Caco-2 (cell line): ENCODE results near the gene EDDM3A. TPM values are rescaled to one million over a fixed set of nuclear protein-coding genes. Genes with fewer than 3 reads are reported as not detected.

Experiments
- BruUV-seq: library from RNA; stranded (reverse); fragments of 400-500 nt; replicated peaks from 2 replicates; lab custom pipeline; 2021; lab: Mats Ljungman, UMichigan
- CTCF ChIA-PET: fragments of 300-600 bp; sonication (Branson Sonifier 250); formaldehyde crosslinking; loops from one replicate; lab custom pipeline; 2022; ENCODE audit warnings: antibody characterized with exemption; lab: Charles Lee
- POLR2A ChIA-PET: fragments of 300-600 bp; sonication (Branson Sonifier 250); formaldehyde crosslinking; loops from one replicate; lab custom pipeline; 2022; ENCODE audit warnings: antibody characterized with exemption; lab: Charles Lee
- DNase-seq, 2 experiments: peaks; one replicate each; pipeline versions ENCODE4 v3.0.0 to v3.0.0-alpha.2; 2020 to 2022
- H3K27me3 ChIP-seq: replicated peaks from 2 replicates; pipeline ENCODE4 v1.6.0; 2011; ENCODE audit warnings: low read length; ENCODE audit not compliant: control insufficient read depth, insufficient read depth
- H3K36me3 ChIP-seq: 2 replicates; pipeline ENCODE4 v1.5.1; 2011; ENCODE audit warnings: low read length; ENCODE audit not compliant: control insufficient read depth, insufficient read depth
- H3K4me1 ChIP-seq: fragments of 250-450 bp; sonication (Bioruptor Pico); 2 replicates; pipeline ENCODE4 v1.5.1; 2020; ENCODE audit warnings: mild to moderate bottlenecking
- H3K4me3 ChIP-seq: 2 replicates; pipeline ENCODE4 v1.5.1; 2011; ENCODE audit warnings: low read depth, mild to moderate bottlenecking, control low read depth, low read length
- H3K9me3 ChIP-seq: fragments of 250-450 bp; sonication (Bioruptor Pico); 2 replicates; pipeline ENCODE4 v1.5.1; 2020; ENCODE audit warnings: mild to moderate bottlenecking, moderate library complexity
- H3K27ac Mint-ChIP-seq: one replicate; pipeline ENCODE4 v1.8.0; 2022; ENCODE audit warnings: mixed read lengths; ENCODE audit not compliant: unreplicated experiment
- H3K27me3 Mint-ChIP-seq: one replicate; pipeline ENCODE4 v1.8.0; 2022; ENCODE audit warnings: mixed read lengths; ENCODE audit not compliant: insufficient read depth, unreplicated experiment
- H3K36me3 Mint-ChIP-seq: one replicate; pipeline ENCODE4 v1.8.0; 2022; ENCODE audit warnings: mild to moderate bottlenecking, mixed read lengths; ENCODE audit not compliant: insufficient read depth, unreplicated experiment
- H3K4me1 Mint-ChIP-seq: one replicate; pipeline ENCODE4 v1.8.0; 2022; ENCODE audit warnings: low read depth, mixed read lengths; ENCODE audit not compliant: unreplicated experiment
- H3K4me3 Mint-ChIP-seq: one replicate; pipeline ENCODE4 v1.8.0; 2022; ENCODE audit warnings: mild to moderate bottlenecking, moderate library complexity, mixed read lengths; ENCODE audit not compliant: unreplicated experiment
- H3K9me3 Mint-ChIP-seq: one replicate; pipeline ENCODE4 v1.8.0; 2022; ENCODE audit warnings: mixed read lengths; ENCODE audit not compliant: unreplicated experiment
- CTCF ChIP-seq, 2 experiments: fragments of 200-600 bp in 1 of 2; IDR thresholded peaks; 1 replicate in 1 of 2; 2 replicates in 1 of 2; pipeline versions ENCODE4 v1.5.1 to v1.8.0; 2011 to 2022; ENCODE audit warnings: antibody characterized with exemption in 1 of 2, control low read depth in 1 of 2, inconsistent platforms in 1 of 2, low read depth in 1 of 2, low read length in 1 of 2, mild to moderate bottlenecking in 1 of 2, moderate library complexity in 1 of 2; ENCODE audit not compliant: insufficient read depth in 1 of 2, severe bottlenecking in 1 of 2, unreplicated experiment in 1 of 2
- intact Hi-C: fragments of 100-400 bp; cut with micrococcal nuclease; formaldehyde crosslinking; loops from one replicate; pipeline ENCODE4 v1.10.0; 2022; ENCODE audit not compliant: unreplicated experiment
- total RNA-seq: library from RNA; stranded (reverse); gene quantifications from 2 replicates; pipeline ENCODE4 v1.2.3, GENCODE V29; 2022

The EDDM3A gene
- total RNA-seq, 1 experiment from 2014 or later = not detected

GRCh38 chr14:20712904-20713303 lies 32.8 kb upstream of the EDDM3A start:
- Mint-ChIP-seq H3K27me3 (no peaks in the 10 kb centered on the region), H3K9me3 (peaks cover 21% of the 10 kb centered on the region), H3K27ac (no peak overlapping the region), H3K4me1 (peaks cover 4% of the 10 kb centered on the region), H3K4me3 (no peak overlapping the region), H3K36me3 (peaks cover under 1% of the 10 kb centered on the region)
- no peak for DNase-seq
- no peak for TF ChIP-seq CTCF (IDR thresholded peaks at IDR 0.05; ENCODE audit: insufficient read depth in 1 of 2, low read depth in 1 of 2, low read length in 1 of 2, severe bottlenecking in 1 of 2, unreplicated experiment in 1 of 2)
- POLR2A ChIA-PET = no interaction called here
- Histone ChIP-seq H3K4me3 (no peak overlapping the region), H3K4me1 (0 out of 2 replicates have a peak, but pooled peaks cover 4% of the 10 kb centered on the region), H3K27me3 (no peaks in the 10 kb centered on the region), H3K9me3 (no peaks in the 10 kb centered on the region), H3K36me3 (no peaks in the 10 kb centered on the region)
- CTCF ChIA-PET = no interaction called here
- no TSS peak for BruUV-seq
- intact Hi-C loops = no loop called here

GRCh38 chr14:20714593-20715250 lies 31.0 kb upstream of the EDDM3A start:
- no peak overlapping the region for H3K4me3 Mint-ChIP-seq
- no peak overlapping the region for H3K27ac Mint-ChIP-seq
- no peak for TF ChIP-seq CTCF (IDR thresholded peaks at IDR 0.05; ENCODE audit: insufficient read depth in 1 of 2, low read depth in 1 of 2, low read length in 1 of 2, severe bottlenecking in 1 of 2, unreplicated experiment in 1 of 2)
- no peak for DNase-seq
- peaks cover 11% of the 10 kb centered on the region for H3K4me1 Mint-ChIP-seq
- Histone ChIP-seq H3K4me1 (peaks cover 13% of the 10 kb centered on the region), H3K27me3 (no peaks in the 10 kb centered on the region), H3K36me3 (no peaks in the 10 kb centered on the region), H3K4me3 (no peak overlapping the region), H3K9me3 (no peaks in the 10 kb centered on the region)
- H3K27me3 Mint-ChIP-seq = no peaks in the 10 kb centered on the region
- CTCF ChIA-PET = no interaction called here
- H3K9me3 Mint-ChIP-seq = peaks cover 27% of the 10 kb centered on the region
- no TSS peak for BruUV-seq
- intact Hi-C loops = no loop called here
- POLR2A ChIA-PET = no interaction called here
- H3K36me3 Mint-ChIP-seq = peaks cover 6% of the 10 kb centered on the region

- TF ChIP-seq CTCF (IDR thresholded peaks at IDR 0.05; ENCODE audit: insufficient read depth in 1 of 2, low read depth in 1 of 2, low read length in 1 of 2, severe bottlenecking in 1 of 2, unreplicated experiment in 1 of 2) = no peak
- Histone ChIP-seq H3K4me3 (no peak overlapping the region), H3K9me3 (no peaks in the 10 kb centered on the region), H3K27me3 (no peaks in the 10 kb centered on the region), H3K36me3 (no peaks in the 10 kb centered on the region), H3K4me1 (peaks cover 23% of the 10 kb centered on the region)
- Mint-ChIP-seq H3K36me3 (peaks cover 10% of the 10 kb centered on the region), H3K27ac (peak overlapping the region; percentile 92), H3K4me1 (peaks cover 22% of the 10 kb centered on the region), H3K4me3 (peak overlapping the region; percentile 72), H3K9me3 (peaks cover 27% of the 10 kb centered on the region), H3K27me3 (no peaks in the 10 kb centered on the region)
- BruUV-seq = no TSS peak
- ChIA-PET CTCF (interaction anchor here (0.6 to 1.2 kb wide), 6 partner anchors 117 to 295 kb away, joined by 3 to 7 read pairs (median 3); no protein-coding TSS in a partner anchor), POLR2A (interaction anchor here (0.6 to 1.0 kb wide), 3 partner anchors 97 to 664 kb away, joined by 3 to 4 read pairs (median 3); partner anchors contain the start of gene PIP4P1)
- peak; percentile 77 to 82 for DNase-seq
- intact Hi-C loops = loop anchor here (2.0 kb wide), 1 partner anchor 13 kb away; no protein-coding TSS in a partner anchor
These were observed 25.9 kb upstream of the EDDM3A start for GRCh38 chr14:20719777-20720176.
